H1 (cell line): ENCODE data around the gene ATG7. TPM values are rescaled to one million over a fixed set of nuclear protein-coding genes. Genes with fewer than 3 reads are reported as not detected.

ENCODE experiments used
- CTCF ChIA-PET: fragments of 300-600 bp; sonication (Branson Sonifier 250); formaldehyde crosslinking; loops from one replicate; lab custom pipeline; 2021; ENCODE audit not compliant: partially characterized antibody; lab: Charles Lee
- POLR2A ChIA-PET: fragments of 300-600 bp; sonication (Branson Sonifier 250); formaldehyde crosslinking; loops from one replicate; lab custom pipeline; 2021; ENCODE audit warnings: inconsistent platforms; ENCODE audit not compliant: partially characterized antibody; lab: Charles Lee
- DNase-seq, 2 experiments: peaks; one replicate each; pipeline versions ENCODE4 v3.0.0 to v3.0.0-alpha.2; 2010 to 2022; ENCODE audit warnings: low spot score in 2 of 2, low read depth in 1 of 2, mixed read lengths in 1 of 2
- FAIRE-seq: peaks from 2 replicates; lab custom pipeline; 2011; peaks lifted over from hg19 to GRCh38; lab: Jason Lieb, UNC
- H2AFZ ChIP-seq: 2 replicates; pipeline ENCODE4 v1.8.1; 2012; ENCODE audit warnings: low read length, inconsistent platforms
- H2AK5ac ChIP-seq: 2 replicates; pipeline ENCODE4 v1.6.1; 2013; ENCODE audit warnings: low read depth, low read length
- H2BK120ac ChIP-seq: replicated peaks from 2 replicates; pipeline ENCODE3; 2013; ENCODE audit warnings: low read depth, low read length, inconsistent platforms
- H2BK12ac ChIP-seq: 2 replicates; pipeline ENCODE4 v1.6.1; 2013; ENCODE audit warnings: low read depth, low read length
- H2BK15ac ChIP-seq: 2 replicates; pipeline ENCODE4 v1.6.1; 2013; ENCODE audit warnings: low read length
- H2BK20ac ChIP-seq: 2 replicates; pipeline ENCODE4 v1.6.1; 2013; ENCODE audit warnings: low read length
- H2BK5ac ChIP-seq: 2 replicates; pipeline ENCODE4 v1.6.1; 2013; ENCODE audit warnings: low read depth, low read length
- H3K14ac ChIP-seq: 2 replicates; pipeline ENCODE4 v1.6.1; 2013; ENCODE audit warnings: inconsistent platforms; ENCODE audit not compliant: insufficient read length
- H3K18ac ChIP-seq: 2 replicates; pipeline ENCODE4 v1.6.1; 2013; ENCODE audit warnings: low read length; ENCODE audit errors: extremely low read depth
- H3K23ac ChIP-seq: 2 replicates; pipeline ENCODE4 v1.6.1; 2013; ENCODE audit warnings: inconsistent platforms; ENCODE audit not compliant: insufficient read length
- H3K23me2 ChIP-seq: 2 replicates; pipeline ENCODE4 v1.6.1; 2013; ENCODE audit warnings: low read depth, low read length
- H3K27ac ChIP-seq: 2 replicates; pipeline ENCODE4 v1.6.1; 2011; ENCODE audit warnings: low read depth, low read length, inconsistent platforms
- H3K27me3 ChIP-seq, 4 experiments: replicated peaks in 1 of 4; 1 replicate in 1 of 4; 2 replicates in 3 of 4; pipeline versions ENCODE4 v1.6.1 to v1.8.1; 2011 to 2013; ENCODE audit warnings: low read length in 3 of 4, mild to moderate bottlenecking in 3 of 4, inconsistent platforms in 2 of 4, mixed read lengths in 2 of 4, moderate library complexity in 1 of 4; ENCODE audit not compliant: control insufficient read depth in 3 of 4, insufficient read depth in 3 of 4; ENCODE audit errors: extremely low read depth in 1 of 4
- H3K36me3 ChIP-seq, 4 experiments: 2 replicates each; pipeline versions ENCODE4 v1.6.1 to v1.8.1; 2011 to 2013; ENCODE audit warnings: mild to moderate bottlenecking in 4 of 4, low read length in 3 of 4, moderate library complexity in 2 of 4, control low read depth in 1 of 4, inconsistent platforms in 1 of 4; ENCODE audit not compliant: insufficient read depth in 4 of 4, control insufficient read depth in 2 of 4
- H3K4ac ChIP-seq: replicated peaks from 2 replicates; pipeline ENCODE3; 2013; ENCODE audit warnings: low read length, low read depth, mixed read lengths, inconsistent platforms; ENCODE audit not compliant: insufficient read length
- H3K4me1 ChIP-seq, 4 experiments: replicated peaks in 1 of 4; 1 replicate in 1 of 4; 2 replicates in 3 of 4; pipeline versions ENCODE4 v1.6.1 to v1.8.1; 2011 to 2013; ENCODE audit warnings: low read length in 3 of 4, inconsistent platforms in 2 of 4, mixed read lengths in 1 of 4; ENCODE audit not compliant: insufficient read depth in 4 of 4, control insufficient read depth in 3 of 4
- H3K4me2 ChIP-seq, 2 experiments: 2 replicates each; pipeline versions ENCODE4 v1.6.1 to v1.8.1; 2011 to 2013; ENCODE audit warnings: low read depth in 2 of 2, low read length in 2 of 2, control low read depth in 1 of 2, inconsistent platforms in 1 of 2, mild to moderate bottlenecking in 1 of 2; ENCODE audit not compliant: insufficient read depth in 1 of 2
- H3K4me3 ChIP-seq, 4 experiments: fragments of 200-600, 300-600 bp in 1 of 4; sonication (generic), shearing (Covaris generic), sonication (Bioruptor Twin) in 1 of 4; 2 replicates each; pipeline versions ENCODE4 v1.5.1 to v1.8.1; 2011 to 2016; ENCODE audit warnings: low read length in 4 of 4, low read depth in 3 of 4, control low read depth in 2 of 4, inconsistent platforms in 2 of 4, mild to moderate bottlenecking in 2 of 4, mixed read lengths in 1 of 4, moderate library complexity in 1 of 4; ENCODE audit not compliant: insufficient read depth in 2 of 4; ENCODE audit errors: extremely low read depth in 1 of 4
- H3K56ac ChIP-seq: replicated peaks from 2 replicates; pipeline ENCODE3; 2013; ENCODE audit warnings: low read depth, mild to moderate bottlenecking, mixed read lengths, low read length, inconsistent platforms; ENCODE audit not compliant: insufficient read length
- H3K79me1 ChIP-seq: 2 replicates; pipeline ENCODE4 v1.6.1; 2013; ENCODE audit warnings: low read depth, low read length, control low read depth
- H3K79me2 ChIP-seq, 2 experiments: 2 replicates each; pipeline versions ENCODE4 v1.6.1 to v1.8.1; 2012 to 2013; ENCODE audit warnings: low read length in 2 of 2, mild to moderate bottlenecking in 2 of 2, inconsistent platforms in 1 of 2; ENCODE audit not compliant: insufficient read depth in 2 of 2, control insufficient read depth in 1 of 2
- H3K9ac ChIP-seq, 4 experiments: replicated peaks in 1 of 4; 1 replicate in 1 of 4; 2 replicates in 3 of 4; pipeline versions ENCODE4 v1.6.1 to v1.8.1; 2011 to 2013; ENCODE audit warnings: low read depth in 3 of 4, low read length in 3 of 4, control low read depth in 2 of 4, mild to moderate bottlenecking in 2 of 4, moderate library complexity in 2 of 4, inconsistent platforms in 1 of 4; ENCODE audit errors: extremely low read depth in 1 of 4
- H3K9me3 ChIP-seq, 2 experiments: 2 replicates each; pipeline versions ENCODE4 v1.6.1 to v1.8.1; 2012 to 2013; ENCODE audit warnings: mild to moderate bottlenecking in 2 of 2, moderate library complexity in 2 of 2, control low read depth in 1 of 2, inconsistent platforms in 1 of 2, low read depth in 1 of 2, low read length in 1 of 2, mixed read lengths in 1 of 2; ENCODE audit not compliant: insufficient read depth in 2 of 2
- H4K20me1 ChIP-seq, 2 experiments: replicated peaks in 1 of 2; 2 replicates each; pipeline versions ENCODE3 to v1.8.1; 2011 to 2013; ENCODE audit warnings: inconsistent platforms in 2 of 2, low read length in 2 of 2, mild to moderate bottlenecking in 1 of 2; ENCODE audit not compliant: insufficient read depth in 2 of 2, control insufficient read depth in 1 of 2
- H4K5ac ChIP-seq: 2 replicates; pipeline ENCODE4 v1.6.1; 2013; ENCODE audit warnings: low read length, low read depth, mixed read lengths, inconsistent platforms; ENCODE audit not compliant: insufficient read length
- H4K8ac ChIP-seq: 2 replicates; pipeline ENCODE4 v1.8.0; 2013; ENCODE audit warnings: mild to moderate bottlenecking, moderate library complexity, low read length, inconsistent platforms; ENCODE audit not compliant: insufficient read depth; ENCODE audit errors: extremely low read depth
- H4K91ac ChIP-seq: replicated peaks from 2 replicates; pipeline ENCODE3; 2013; ENCODE audit warnings: low read length, mixed read lengths, inconsistent platforms; ENCODE audit not compliant: insufficient read length
- ASH2L ChIP-seq: fragments of 200-600, 300-600 bp; sonication (generic); IDR thresholded peaks from one replicate; pipeline ENCODE4 v1.7.1; 2017; ENCODE audit warnings: low read length
- ATF3 ChIP-seq: IDR thresholded peaks from 2 replicates; pipeline ENCODE4 v1.6.1; 2011; ENCODE audit warnings: low read depth, mild to moderate bottlenecking, low read length; ENCODE audit not compliant: insufficient read depth
- CTBP2 ChIP-seq: IDR thresholded peaks from 2 replicates; pipeline ENCODE4 v1.7.0; 2011; ENCODE audit warnings: borderline replicate concordance, mild to moderate bottlenecking, moderate library complexity, mixed read lengths, low read length; ENCODE audit not compliant: insufficient read depth, insufficient read length
- MAX ChIP-seq: IDR thresholded peaks from 2 replicates; pipeline ENCODE4 v1.6.1; 2012; ENCODE audit warnings: inconsistent platforms
- POU5F1 ChIP-seq: IDR thresholded peaks from 2 replicates; pipeline ENCODE4 v1.6.1; 2011; ENCODE audit warnings: low read depth, mild to moderate bottlenecking, low read length, moderate library complexity
- SUZ12 ChIP-seq: fragments of 200-600 bp; sonication (generic); IDR thresholded peaks from 2 replicates; pipeline ENCODE4 v1.6.1; 2012; ENCODE audit warnings: mild to moderate bottlenecking, inconsistent platforms, low read length, moderate library complexity, mixed read lengths
- USF2 ChIP-seq: IDR thresholded peaks from 2 replicates; pipeline ENCODE4 v1.6.1; 2011; ENCODE audit warnings: low read length, improper control_type of control experiment
- WGBS, 2 experiments: shearing (Covaris generic) in 1 of 2; methylation state at CpG; one replicate each; pipeline versions ENCODE4 v1.1.6 to v1.1.7; 2013 to 2015; ENCODE audit warnings: low lambda C conversion rate in 2 of 2, mixed read lengths in 2 of 2, inconsistent platforms in 1 of 2, low coverage in 1 of 2, missing lambda C conversion rate in 1 of 2; ENCODE audit not compliant: insufficient replicate concordance in 2 of 2, insufficient coverage in 1 of 2, insufficient read length in 1 of 2; ENCODE audit errors: extremely low coverage in 1 of 2, missing lambda C conversion rate in 1 of 2; 5-methylcytosine and 5-hydroxymethylcytosine counted together
- polyA plus RNA-seq, 7 experiments: library from polyadenylated mRNA; depleted of rRNA in 3 of 7; stranded (reverse) in 5 of 7; unstranded in 2 of 7; fragments of >200 nt in 5 of 7; fragments of 200-250 nt in 2 of 7; gene quantifications; 1 replicate in 5 of 7; 2 replicates in 1 of 7; 4 replicates in 1 of 7; pipeline versions ENCODE4 v1.2.1 to v1.2.3, GENCODE V29; 2011 to 2013; ENCODE audit warnings: missing spikeins in 2 of 7, mixed read lengths in 2 of 7
- total RNA-seq: library from RNA; stranded (reverse); fragmentation: NEBNext Ultra II Directional; extraction: Animal tissue kit (Norgen Biotek cat#: 25700); gene quantifications from 2 replicates; pipeline ENCODE4 v1.2.1, GENCODE V29; 2021

ATG7 gene
- total and polyA plus RNA-seq, 2 of the 8 experiments (the other 6 are each of a cell fraction or from before 2014, with no cell fraction given) = 15.0 to 19.1 TPM

- no peak overlapping the region for H3K23ac ChIP-seq
- H3K27ac ChIP-seq = no peak overlapping the region
- no peak overlapping the region for H2BK5ac ChIP-seq
- POLR2A ChIA-PET = no interaction called here
- no peak overlapping the region for H2BK120ac ChIP-seq
- peaks cover 0 to 3% of the 10 kb centered on the region in 2 experiments; a peak in 2 of 4 replicates for H3K9me3 ChIP-seq
- no peaks in the 10 kb centered on the region for H4K20me1 ChIP-seq
- FAIRE-seq = no peak
- no peak overlapping the region for H2BK12ac ChIP-seq
- no peaks in the 10 kb centered on the region for H3K79me2 ChIP-seq
- H3K23me2 ChIP-seq = no peaks in the 10 kb centered on the region
- CTCF ChIA-PET = no interaction called here
- no peak overlapping the region for H2BK20ac ChIP-seq
- H3K27me3 ChIP-seq = no peaks in the 10 kb centered on the region
- H2BK15ac ChIP-seq = no peak overlapping the region
- H3K4me3 ChIP-seq = no peak overlapping the region
- H3K18ac ChIP-seq = no peak overlapping the region
- H2AFZ ChIP-seq = no peak overlapping the region
- no peak overlapping the region for H4K5ac ChIP-seq
- H4K91ac ChIP-seq = no peak overlapping the region
- no peak overlapping the region for H3K56ac ChIP-seq
- no peaks in the 10 kb centered on the region for H3K4me1 ChIP-seq
- DNase-seq = no peak
- no peak overlapping the region for H3K9ac ChIP-seq
- H4K8ac ChIP-seq = no peak overlapping the region
- H3K4ac ChIP-seq = no peak overlapping the region
- 96% methylated on average over 1 of the region's 1 CpG; no CpG with 5 or more reads in 1 of the 2 experiments for WGBS, 2 experiments
- no peak overlapping the region for H3K4me2 ChIP-seq
- no peak overlapping the region for H3K14ac ChIP-seq
- no peaks in the 10 kb centered on the region for H3K36me3 ChIP-seq
- TF ChIP-seq ATF3 (no peak), SUZ12 (no peak), ASH2L (no peak), CTBP2 (no peak), MAX (no peak), POU5F1 (no peak), USF2 (no peak)
- H3K79me1 ChIP-seq = no peaks in the 10 kb centered on the region
- H2AK5ac ChIP-seq = no peak overlapping the region
These were observed 142.9 kb downstream of the ATG7 start for GRCh38 chr3:11415099-11415498.
